Activated CD8-positive, alpha-beta memory T cell treated with anti-CD3 and anti-CD28 coated beads for 1 hour (primary cell): ENCODE results near the gene TTBK2.

Source experiments
- DNase-seq, 2 donors: peaks; one replicate each; pipeline ENCODE4 v3.0.0-alpha.2; 2020; ENCODE audit warnings: low read depth in 1 of 2; ENCODE audit errors: extremely low read depth in 1 of 2

TTBK2 gene

DNA sequence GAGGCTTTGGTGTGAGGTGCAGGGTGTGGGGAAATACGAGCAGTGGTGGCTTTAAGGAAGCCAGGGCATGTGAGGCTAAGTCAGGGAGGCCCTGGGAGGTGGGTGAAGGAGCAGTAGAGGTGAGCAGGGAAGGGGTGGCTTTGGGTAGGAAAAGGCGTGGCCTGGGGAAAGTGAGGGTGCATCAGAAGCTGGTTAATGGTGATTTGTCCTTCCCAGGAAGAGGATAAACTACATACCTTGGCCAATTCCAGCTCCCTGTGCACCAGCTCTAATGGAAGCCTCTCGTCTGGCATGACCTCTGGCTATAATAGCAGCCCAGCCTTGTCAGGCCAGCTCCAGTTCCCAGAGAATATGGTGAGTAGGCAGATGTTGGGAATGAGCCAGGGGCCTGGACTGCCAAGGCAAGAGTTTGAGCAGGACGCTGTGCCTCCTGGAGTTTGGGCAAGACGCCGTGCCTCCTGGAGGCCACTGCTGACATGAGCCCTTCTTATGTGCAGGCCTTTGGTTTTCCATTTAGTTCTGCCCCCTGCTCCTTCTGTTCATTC lies 225.0 kb downstream of the TTBK2 start:
- no peak for DNase-seq

DNA sequence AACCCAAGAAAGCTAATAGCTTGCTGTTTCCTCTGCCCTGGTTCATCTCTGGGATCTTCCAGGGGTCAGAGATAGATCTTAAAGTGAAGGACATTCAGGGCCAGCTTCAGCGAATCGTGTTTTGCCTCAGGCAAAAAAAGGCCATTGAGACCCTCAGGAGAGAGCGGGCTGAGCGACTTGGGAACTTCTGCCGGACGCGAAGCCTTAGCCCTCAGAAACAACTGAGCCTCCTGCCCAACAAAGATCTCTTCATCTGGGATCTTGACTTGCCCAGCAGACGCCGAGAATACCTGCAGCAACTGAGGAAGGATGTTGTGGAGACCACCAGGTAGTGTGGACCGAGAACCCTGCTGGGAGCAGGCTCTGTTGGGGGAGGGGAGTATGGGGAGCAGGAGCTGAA lies 226.2 kb downstream of the TTBK2 start:
- DNase-seq = no peak

DNA sequence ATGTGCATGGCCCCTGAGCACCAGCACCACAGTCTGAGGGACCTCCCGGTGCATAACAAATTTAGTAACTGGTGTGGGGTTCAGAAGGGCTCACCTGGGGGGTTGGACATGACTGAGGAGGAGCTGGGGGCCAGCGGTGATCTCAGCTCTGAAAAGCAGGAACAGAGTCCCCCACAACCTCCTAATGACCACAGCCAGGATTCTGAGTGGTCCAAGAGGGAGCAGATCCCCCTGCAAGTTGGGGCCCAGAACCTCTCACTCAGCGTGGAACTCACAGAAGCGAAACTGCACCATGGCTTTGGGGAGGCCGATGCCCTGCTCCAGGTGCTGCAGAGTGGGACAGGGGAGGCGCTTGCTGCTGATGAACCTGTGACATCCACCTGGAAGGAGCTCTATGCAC lies 226.6 kb downstream of the TTBK2 start:
- no peak for DNase-seq

DNA sequence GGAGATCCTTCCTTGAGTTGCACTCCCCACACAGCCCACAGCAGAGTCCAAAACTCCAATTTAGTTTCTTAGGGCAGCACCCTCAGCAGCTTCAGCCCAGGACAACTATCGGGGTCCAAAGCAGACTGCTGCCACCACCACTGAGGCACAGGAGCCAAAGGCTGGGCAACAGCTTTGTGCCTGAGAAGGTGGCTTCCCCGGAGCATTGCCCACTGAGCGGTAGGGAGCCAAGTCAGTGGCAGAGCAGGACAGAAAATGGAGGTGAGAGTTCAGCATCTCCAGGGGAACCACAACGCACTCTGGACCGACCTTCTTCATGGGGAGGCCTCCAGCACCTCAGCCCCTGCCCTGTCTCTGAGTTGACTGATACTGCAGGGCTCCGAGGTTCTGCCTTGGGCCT lies 227.1 kb downstream of the TTBK2 start:
- DNase-seq = no peak

DNA sequence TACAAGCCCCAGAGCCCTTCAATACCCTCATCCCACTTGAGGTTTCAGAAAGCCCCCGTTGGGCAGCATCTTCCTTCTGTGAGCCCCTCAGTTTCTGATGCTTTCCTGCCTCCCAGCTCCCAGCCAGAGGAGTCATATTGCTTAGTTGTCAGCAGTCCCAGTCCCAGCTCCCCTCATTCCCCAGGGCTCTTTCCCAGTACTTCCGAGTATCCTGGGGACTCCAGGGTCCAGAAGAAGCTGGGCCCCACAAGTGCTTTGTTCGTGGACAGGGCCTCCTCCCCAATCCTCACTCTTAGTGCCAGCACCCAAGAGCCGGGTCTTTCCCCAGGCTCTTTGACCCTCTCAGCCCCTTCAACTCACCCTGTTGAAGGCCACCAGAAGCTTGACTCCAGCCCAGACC lies 227.6 kb downstream of the TTBK2 start:
- no peak for DNase-seq

DNA sequence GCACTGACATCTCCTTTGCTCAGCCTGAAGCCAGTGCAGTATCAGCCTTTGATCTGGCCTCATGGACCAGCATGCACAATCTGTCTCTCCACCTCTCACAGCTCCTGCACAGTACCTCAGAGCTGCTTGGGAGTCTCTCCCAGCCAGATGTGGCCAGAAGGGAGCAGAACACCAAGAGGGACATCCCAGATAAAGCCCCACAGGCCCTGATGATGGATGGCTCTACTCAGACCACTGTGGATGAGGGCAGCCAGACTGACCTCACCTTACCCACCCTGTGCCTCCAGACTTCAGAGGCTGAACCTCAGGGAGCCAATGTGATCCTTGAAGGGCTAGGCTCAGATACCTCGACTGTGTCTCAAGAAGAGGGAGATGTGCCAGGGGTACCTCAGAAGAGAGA lies 228.0 kb downstream of the TTBK2 start:
- no peak for DNase-seq

DNA sequence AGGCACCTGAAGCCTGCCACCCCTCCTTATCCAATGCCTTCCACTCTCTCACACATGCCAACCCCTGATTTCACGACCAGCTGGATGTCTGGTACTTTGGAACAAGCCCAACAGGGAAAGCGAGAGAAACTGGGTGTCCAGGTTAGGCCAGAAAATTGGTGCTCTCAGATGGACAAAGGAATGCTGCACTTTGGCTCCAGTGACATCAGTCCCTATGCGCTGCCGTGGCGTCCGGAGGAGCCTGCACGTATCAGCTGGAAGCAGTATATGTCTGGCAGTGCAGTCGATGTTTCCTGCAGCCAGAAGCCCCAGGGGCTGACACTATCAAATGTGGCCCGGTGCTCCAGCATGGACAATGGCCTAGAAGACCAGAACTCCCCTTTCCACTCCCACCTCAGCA lies 228.8 kb downstream of the TTBK2 start:
- no peak for DNase-seq

DNA sequence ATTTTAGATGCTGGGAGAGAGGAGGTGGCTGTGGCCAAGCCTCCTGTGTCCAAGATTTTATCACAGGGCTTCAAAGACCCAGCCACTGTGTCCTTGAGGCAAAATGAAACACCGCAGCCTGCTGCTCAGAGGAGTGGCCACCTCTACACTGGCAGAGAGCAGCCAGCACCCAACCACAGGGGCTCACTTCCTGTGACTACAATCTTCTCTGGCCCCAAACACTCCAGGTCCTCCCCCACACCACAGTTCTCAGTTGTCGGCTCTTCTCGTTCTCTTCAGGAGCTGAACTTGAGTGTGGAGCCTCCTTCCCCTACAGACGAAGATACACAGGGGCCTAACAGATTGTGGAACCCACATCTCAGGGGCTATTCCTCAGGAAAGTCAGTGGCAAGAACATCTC lies 229.3 kb downstream of the TTBK2 start:
- DNase-seq = no peak
